ENCODE data around the gene LINC00305.

GRCh38 chr18:64115881-64116280 is 33.0 kb downstream of the LINC00305 start:
- TF ChIP-seq CTCF (IDR thresholded peaks at IDR 0.05) = no peak
- TF ChIP-seq POLR2A (IDR thresholded peaks at IDR 0.05) = no peak

All from heart left ventricle (tissue), 13 donors.